Motor neuron (in vitro differentiated cells): ENCODE data around the gene XRCC4. TPM values are rescaled to one million over a fixed set of nuclear protein-coding genes. Genes with fewer than 3 reads are reported as not detected.

Experiments used
- total RNA-seq, 8 experiments: library from RNA; unstranded; fragments of 300-600 nt; gene quantifications; 2 replicates each; pipeline versions ENCODE4 v1.2.3 to v1.2.4, GENCODE V29; 2022

The XRCC4 gene
- total RNA-seq, 8 experiments from 2014 or later = 8.4 to 16.8 (median 11.8) TPM

Other genes starting within 250 kb of the XRCC4 start
- 100 to 1,000 TPM in 1 of 8 experiments, 10 to 100 TPM in 7; 48.7 to 109 (median 77.8) TPM for gene TMEM167A, start 153 bp upstream of the XRCC4 start, total RNA-seq